GM19328 (cell line): ENCODE results near the gene KRTAP25-1.

Experiments
- ATAC-seq: cut with Tn5 transposase; IDR thresholded peaks from one replicate; pipeline ENCODE4 v1.9.1; 2021; ENCODE audit warnings: mild to moderate bottlenecking, moderate library complexity; ENCODE audit not compliant: unreplicated experiment

The KRTAP25-1 gene

GRCh38 chr21:30289215-30289614 is at the start of gene KRTAP25-1:
Gene KRTAP25-1, minus strand, starts transcription at chr21:30289514. Its CDS starts 24 bp downstream, at chr21:30289490.
- no peak for ATAC-seq

GRCh38 chr21:30338717-30339116 is 49.4 kb upstream of the KRTAP25-1 start:
- ATAC-seq, result no peak

GRCh38 chr21:30337772-30338171 is 48.5 kb upstream of the KRTAP25-1 start:
- no peak for ATAC-seq

- no peak for ATAC-seq
These were observed 48.0 kb upstream of the KRTAP25-1 start, which contains the start of gene KRTAP27-1 for GRCh38 chr21:30337276-30337744. Gene KRTAP27-1, minus strand, starts transcription at chr21:30337694. Its CDS starts 26 bp downstream, at chr21:30337668.

GRCh38 chr21:30336596-30336995 is 47.3 kb upstream of the KRTAP25-1 start:
- no peak for ATAC-seq

GRCh38 chr21:30333736-30334135 is 44.4 kb upstream of the KRTAP25-1 start:
- ATAC-seq, result no peak

GRCh38 chr21:30332681-30333080 is 43.4 kb upstream of the KRTAP25-1 start:
- no peak for ATAC-seq

GRCh38 chr21:30329203-30329875 is 40.0 kb upstream of the KRTAP25-1 start:
- ATAC-seq, result no peak

GRCh38 chr21:30326390-30326789 is 37.1 kb upstream of the KRTAP25-1 start:
- ATAC-seq, result no peak

- no peak for ATAC-seq
These were observed 30.9 kb upstream of the KRTAP25-1 start, which contains the start of gene KRTAP26-1 for GRCh38 chr21:30320215-30320614. Gene KRTAP26-1, minus strand, starts transcription at chr21:30320315. Its CDS starts 280 bp downstream, at chr21:30320035.

GRCh38 chr21:30315701-30316100 is 26.4 kb upstream of the KRTAP25-1 start:
- no peak for ATAC-seq

- no peak for ATAC-seq
These were observed 17.6 kb upstream of the KRTAP25-1 start for GRCh38 chr21:30306884-30307283.

GRCh38 chr21:30305136-30305535 is 15.8 kb upstream of the KRTAP25-1 start:
- no peak for ATAC-seq

- ATAC-seq, result no peak
These were observed 6.5 kb downstream of the KRTAP25-1 start, which contains the start of gene KRTAP24-1 for GRCh38 chr21:30282850-30283249. Gene KRTAP24-1, minus strand, starts transcription at chr21:30282950. Its CDS starts 18 bp downstream, at chr21:30282932.

GRCh38 chr21:30271611-30272010 is 17.7 kb downstream of the KRTAP25-1 start:
- ATAC-seq, result no peak

- ATAC-seq, result no peak
These were observed 18.2 kb downstream of the KRTAP25-1 start for GRCh38 chr21:30271156-30271555.

- ATAC-seq, result no peak
These were observed 19.3 kb downstream of the KRTAP25-1 start for GRCh38 chr21:30269803-30270530.

GRCh38 chr21:30268608-30269197 is 20.6 kb downstream of the KRTAP25-1 start:
- ATAC-seq, result no peak

- ATAC-seq, result no peak
These were observed 31.5 kb downstream of the KRTAP25-1 start for GRCh38 chr21:30257773-30258172.

- no peak for ATAC-seq
These were observed 33.2 kb downstream of the KRTAP25-1 start for GRCh38 chr21:30256100-30256499.

- no peak for ATAC-seq
These were observed 33.6 kb downstream of the KRTAP25-1 start for GRCh38 chr21:30255679-30256078.
